HG02885 (cell line): Measurements from ENCODE around the gene MIGA2.

Experiments used
- ATAC-seq: cut with Tn5 transposase; IDR thresholded peaks from one replicate; pipeline ENCODE4 v1.9.1; 2021; ENCODE audit warnings: mild to moderate bottlenecking; ENCODE audit not compliant: unreplicated experiment, poor library complexity

MIGA2 gene

DNA sequence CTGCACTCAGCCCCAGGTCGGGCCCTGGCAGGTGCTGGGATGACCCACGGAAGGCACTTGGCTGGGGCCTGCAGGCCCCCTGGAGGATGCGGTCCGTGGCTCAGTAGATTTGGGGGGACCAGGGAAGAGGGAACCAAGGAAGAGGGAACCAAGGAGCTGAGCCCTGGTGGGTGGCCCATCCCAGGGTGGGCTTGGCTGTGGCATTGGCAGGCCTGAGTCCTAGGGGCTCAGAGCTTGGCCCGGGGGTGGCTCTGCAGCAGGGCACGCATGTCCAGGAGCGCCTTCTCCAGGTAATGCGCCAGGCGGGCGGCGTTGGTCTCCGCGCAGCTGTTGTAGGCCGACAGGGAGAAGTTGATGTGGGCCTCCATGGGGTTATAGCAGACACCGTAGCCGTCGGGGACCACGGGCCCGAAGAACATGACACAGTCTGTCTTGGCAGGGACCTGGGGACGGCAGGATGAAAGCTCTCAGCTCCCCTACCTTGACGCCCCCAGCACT is 58.8 kb downstream of the MIGA2 start:
- ATAC-seq: no peak

DNA sequence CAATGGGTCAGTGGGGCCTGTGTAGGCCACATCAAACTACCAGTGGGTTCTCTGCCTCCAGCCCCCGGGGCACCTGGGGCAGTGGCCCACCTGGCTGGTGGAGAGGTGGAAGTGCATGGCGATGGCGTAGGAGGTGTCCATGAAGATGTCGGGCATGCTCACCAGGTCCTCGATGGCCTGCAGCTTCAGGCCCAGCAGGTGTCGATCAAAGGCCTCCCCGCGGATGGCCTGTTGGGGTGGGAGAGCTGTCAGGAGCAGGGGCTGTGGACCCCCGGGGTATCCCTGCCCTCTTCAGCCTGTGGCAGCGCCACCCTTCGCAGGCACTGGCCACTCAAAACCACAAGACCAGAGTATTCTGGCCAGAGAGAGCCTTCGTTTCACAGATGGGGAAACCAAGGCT is 59.5 kb downstream of the MIGA2 start:
- ATAC-seq: no peak

DNA sequence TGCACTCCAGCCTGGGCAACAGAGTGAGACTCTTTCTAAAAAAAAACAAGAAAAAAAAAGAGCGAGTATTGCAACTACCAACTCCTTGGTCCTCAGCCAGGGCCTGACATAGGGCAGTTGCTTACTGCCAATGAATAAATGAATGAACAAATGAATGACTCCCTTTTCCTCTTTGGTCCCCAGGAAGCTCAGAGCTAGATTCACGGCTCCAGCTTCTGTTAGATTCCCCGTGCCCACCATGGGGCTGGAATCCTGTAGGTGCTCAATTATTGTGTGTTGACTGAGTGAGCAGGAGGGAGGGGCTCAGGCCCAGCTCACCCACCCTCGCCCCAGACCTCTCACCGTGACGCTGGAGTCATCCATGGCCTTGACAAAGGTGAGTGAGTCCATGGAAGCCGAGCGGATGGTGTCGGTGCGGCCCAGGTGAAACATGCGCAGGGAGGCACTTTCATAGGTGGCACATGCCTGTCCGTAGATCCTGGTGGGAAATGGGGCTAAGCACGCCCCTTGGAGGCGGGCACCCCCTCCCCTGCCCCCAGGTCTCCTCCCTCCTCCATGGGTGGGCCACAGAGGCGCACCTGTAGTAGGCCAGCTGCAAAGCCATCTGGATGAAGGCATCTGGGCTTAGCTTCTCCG is 61.4 kb downstream of the MIGA2 start:
- ATAC-seq: no peak

DNA sequence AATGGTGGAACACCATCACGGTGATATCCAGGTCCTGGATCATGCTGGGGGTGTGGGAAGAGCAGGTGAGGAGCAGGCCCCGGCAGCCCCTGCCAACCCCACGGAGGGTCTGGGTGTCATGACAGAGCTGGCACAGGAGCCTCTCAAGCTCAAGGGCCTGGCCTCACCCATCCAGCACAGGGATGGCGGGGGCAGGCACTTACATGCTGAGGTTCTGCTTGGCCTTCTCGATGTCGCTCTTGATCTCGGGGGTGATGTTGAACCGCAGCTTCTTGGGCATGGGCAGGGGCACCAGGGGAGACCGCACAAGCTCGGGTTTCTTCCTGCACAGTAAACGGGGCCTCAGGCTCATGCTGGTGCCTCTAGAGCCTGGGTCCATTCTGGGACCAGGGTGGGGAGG is 61.9 kb downstream of the MIGA2 start:
- no peak for ATAC-seq

DNA sequence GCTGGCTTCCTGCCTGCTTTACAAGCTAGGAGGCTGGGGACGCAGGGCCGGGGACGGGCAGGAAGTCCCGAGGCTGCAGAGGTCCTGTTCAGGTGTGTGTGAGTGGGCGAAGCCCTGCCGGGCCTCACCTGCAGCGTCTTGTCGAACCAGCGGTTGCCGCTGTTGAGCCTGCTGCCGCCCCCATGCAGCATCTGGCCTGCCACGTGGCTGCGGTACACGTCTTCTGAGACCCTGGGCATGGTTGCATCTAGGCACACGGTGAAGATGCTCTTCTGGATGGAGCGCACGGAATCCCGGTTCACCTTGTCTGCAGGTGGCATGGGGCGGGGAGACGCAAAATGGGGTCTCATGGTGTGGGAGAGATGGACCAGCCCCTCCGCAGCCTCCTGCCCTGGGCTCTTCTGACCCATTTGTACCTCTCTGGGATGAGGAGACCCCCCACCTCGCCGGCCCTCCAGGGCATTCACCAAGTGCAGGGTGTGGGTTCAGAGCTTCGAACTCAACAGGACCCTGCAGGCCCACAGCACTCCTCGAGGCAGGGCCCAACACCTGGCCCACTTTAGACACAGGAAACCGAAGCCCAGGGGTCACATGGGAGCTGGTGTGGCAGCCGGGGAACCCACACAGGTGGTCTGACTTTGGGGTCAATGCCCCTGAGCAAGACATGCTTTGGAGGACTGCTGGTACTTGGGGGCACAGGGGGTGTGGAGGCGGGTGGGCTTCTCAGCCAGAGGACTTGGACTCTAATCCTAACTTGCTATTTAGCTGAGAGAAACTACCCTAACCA is 64.2 kb downstream of the MIGA2 start:
- ATAC-seq: no peak

DNA sequence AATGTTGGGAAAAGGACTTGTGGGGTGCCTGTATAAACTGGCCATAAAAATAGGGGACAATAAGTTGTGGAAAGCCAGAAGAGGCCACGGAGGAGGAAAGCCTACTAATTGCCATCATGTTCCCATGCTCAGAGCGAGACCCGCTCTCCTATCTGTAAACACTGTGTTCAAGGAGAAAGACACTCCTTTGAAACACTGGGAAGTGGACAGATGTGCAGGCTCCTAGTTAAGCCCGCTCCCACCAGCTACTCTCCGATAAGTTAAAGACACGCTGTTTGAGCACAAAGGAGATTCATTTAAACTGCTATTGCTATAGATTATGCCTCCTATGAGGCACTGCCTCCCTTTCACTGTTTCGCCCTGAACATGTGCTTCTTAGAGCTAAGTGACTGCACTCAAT is 64.9 kb downstream of the MIGA2 start:
- no peak for ATAC-seq

DNA sequence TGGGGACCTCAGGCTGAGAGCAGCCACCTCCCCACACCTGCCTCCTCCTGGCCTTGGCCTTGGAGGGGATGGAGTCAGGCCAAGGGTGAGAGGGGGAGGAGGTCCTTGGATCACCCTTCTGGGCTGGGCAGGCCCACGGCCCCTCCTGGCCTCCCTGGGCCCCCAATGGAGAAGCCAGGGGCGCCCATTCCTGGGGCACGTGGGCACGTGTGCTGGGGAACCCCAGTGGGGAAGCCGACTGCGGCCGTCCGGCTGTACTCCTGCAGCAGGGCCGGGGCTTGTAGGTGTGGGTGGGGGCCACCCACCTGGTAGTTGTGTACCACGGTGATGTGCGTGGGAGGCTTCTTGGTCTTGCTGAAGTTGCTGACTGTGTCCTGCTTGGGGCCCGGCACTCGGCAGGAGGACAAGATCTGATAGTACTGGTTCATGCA is 65.7 kb downstream of the MIGA2 start:
- ATAC-seq: no peak

DNA sequence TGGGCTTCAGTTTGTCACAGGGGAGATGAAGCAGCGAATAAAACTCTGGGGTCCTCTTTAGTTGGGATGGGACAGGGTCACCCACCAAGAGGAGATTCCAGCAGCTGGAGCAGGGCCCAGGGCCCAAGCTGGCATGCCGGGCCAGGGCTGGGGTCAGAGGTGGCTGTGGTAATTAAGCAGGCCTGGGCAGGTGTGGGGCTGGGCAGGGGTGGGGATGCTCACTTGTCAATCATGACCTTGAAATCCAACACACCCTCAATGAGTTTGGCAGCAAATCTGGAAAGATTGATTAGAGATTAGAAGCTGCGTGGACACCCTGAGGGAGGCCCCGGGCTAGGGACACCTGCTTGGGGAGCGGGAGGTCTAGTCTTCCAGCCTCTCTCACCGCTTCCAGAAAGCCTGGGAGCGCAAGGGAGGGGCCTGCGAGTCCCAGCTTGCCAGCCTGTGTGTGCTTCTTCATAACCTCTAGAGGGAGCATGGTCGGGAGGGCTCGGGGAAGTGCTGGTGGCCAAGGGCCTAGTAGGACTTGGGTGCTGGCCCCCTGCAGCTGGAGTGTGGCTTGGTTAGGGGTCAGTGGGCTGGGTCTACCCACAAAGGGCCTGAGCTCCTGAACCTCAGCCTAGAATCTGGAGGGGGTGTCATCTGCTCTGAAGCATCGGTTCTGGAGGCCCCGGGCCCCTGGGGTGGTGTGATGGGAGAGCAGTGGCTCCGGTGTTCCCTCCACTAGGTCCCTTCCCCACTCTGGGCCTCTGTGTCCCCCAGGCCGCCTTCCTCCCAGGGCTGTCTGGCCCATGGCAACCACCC is 66.6 kb downstream of the MIGA2 start:
- ATAC-seq: no peak

DNA sequence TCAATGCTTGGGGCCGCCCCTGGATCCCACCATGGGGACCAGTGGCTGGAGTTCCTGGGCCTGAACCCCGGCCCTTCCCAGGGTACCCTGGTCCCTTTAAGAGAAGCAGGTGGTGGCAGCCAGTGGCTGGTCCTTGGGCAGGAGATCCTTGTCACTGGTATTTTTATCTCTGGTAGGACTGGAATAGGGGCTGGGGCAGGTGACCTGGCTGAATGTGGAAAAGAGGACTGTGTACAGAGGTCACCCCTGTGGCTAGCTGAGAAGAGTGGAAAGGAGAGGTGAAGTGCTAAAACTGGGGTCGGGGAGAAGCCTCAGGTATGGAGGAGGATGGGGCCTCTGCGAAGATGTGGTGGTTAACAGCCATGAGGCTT is 67.2 kb downstream of the MIGA2 start:
- ATAC-seq: no peak

DNA sequence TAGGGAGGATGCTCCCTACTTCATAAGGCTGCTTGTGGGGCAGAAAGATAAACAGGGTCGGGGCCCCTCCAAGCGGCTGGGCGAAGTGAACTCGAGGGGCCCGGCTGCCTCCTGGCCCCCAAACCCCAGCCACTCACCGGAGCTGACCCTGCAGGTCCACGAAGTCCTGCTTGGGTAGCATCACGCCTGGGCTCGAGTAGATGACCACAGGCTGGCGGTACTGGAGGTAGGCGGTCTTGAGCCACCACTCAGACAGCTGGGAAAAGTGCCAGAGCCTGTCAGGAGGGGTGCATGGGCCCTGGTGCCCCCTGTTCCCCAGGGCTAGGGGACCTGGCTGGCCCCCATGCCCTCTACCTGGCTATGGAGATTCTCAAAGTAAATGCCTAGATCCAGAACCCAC is 67.6 kb downstream of the MIGA2 start:
- ATAC-seq: no peak

DNA sequence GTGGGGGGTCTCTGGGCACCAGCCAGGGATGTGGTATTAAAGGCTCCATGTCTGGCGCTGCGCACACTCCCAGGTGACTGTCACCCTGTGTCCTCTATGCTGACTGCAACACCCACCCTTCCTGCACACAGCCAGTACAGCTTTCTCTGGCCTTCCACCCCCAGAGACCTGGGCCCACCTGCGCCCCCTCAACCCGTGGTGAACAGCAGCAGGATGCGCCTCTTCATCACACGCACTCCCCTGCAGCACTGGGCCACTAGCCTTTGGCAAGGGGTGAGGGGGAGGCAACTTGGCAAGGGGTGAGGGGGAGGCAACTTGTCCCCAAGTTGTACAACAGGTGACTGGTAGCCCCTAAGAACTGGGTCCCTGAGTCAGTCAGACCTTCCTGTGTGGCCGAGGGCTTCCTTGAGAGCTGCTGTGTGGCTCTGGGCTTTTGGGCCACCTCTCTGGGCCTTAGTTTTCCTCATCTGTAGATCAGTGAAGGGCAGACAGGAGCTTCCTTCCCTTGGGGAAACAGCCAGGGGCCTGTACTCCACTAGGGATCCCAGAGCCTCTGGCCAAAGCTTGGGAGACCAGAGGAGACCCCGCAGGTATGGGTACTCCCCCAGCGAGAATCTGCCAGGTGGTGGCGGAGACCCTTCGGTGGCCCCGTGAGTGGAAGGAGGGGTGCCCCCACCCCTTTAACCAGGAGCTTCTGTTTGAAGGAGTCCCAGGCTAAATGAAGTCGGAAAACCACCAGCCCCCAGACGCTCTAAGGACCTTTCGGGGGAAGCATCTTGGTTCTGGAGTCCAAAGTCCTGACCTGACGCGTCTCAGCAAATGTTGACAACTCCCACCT is 69.7 kb downstream of the MIGA2 start:
- ATAC-seq: no peak

DNA sequence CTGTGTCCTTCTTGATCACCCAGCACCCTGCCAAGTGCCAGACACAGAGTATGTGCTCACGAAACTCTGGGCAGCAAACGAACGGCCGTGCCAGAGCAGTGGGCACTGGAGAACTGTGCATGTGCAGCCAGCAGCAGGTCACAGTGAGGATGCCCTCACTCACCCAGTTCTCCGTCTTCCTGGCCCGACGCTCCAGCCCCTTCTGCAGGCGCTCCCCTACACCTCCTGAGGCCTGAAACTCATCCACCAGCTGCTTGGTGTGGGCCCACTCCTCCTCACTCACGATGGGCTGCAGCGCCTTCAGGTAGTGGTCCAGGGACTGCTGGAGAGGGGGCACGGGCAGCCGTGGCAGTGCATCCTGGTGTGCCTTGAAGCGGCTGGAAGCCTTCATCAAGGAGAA is 71.2 kb downstream of the MIGA2 start:
- ATAC-seq: no peak

DNA sequence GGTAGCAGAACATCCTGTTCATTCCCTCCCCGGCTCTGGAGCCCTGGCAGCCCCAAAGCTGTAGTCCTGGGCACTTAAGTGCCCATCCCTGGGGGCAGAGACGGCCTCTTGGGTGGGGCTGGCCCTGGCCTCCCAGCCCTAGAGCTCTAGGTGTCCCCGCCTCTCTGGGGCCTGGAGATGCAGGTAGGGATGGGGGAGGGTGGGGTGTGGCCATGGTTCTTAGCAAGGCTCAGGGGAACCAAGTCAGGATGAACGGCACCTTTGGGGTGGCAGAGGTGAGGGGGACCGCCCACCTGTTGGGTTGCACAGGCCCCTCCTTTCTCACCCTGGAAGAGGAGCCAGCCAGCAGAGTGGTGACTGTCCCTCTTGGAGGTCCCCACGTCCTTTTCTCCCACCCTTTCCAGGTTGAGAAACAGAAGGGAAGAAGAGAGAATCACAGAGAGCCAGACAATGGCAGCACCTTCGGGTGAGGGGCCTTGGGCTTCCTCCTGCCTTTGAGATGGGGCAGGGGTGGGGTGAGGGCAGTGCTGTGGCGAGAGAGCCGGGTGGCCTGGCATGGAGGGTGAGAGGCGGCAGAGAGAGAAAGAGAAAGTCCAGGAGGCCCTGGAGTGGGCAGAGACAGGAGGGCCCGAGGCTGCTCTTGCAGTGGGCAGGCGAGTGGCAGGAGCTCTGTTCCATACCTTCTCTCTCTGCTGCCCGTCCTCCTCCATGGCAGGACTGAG is 71.8 kb downstream of the MIGA2 start:
- ATAC-seq: no peak

DNA sequence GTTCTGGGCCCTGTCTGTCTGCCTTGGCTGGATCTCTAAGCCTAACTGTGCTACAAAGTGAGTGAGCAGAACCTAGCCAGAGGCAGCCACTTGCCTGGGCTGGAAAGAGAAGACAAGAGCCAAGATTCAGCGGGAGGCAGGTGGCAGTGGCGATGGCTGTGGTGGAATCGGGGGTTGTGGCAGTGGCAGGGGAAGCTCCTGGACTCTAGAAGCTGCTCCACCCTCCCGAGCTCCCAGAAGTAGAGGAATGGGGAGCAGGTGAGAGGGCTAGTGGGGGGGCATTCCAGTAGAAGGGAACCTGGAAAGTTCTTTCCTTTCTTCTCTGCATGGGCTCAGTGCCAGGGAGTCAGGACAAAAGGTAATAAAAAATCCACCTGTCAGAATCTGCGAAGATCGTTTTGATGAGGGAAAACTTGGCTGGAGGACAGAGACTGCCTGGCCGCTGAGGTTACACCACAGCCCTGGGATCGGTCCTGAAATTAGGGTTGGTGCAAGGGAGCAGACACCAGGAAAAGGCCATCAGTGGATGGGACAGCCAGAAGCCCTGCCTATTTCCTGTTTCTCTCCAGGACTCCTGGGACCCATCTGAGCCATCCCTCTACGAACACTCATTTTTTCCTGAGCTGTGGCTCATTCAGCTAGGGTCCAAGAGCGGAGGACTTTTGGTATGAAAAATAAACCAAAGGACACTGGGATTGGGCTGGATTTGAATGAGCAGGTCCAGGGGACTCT is 72.5 kb downstream of the MIGA2 start:
- ATAC-seq: no peak

DNA sequence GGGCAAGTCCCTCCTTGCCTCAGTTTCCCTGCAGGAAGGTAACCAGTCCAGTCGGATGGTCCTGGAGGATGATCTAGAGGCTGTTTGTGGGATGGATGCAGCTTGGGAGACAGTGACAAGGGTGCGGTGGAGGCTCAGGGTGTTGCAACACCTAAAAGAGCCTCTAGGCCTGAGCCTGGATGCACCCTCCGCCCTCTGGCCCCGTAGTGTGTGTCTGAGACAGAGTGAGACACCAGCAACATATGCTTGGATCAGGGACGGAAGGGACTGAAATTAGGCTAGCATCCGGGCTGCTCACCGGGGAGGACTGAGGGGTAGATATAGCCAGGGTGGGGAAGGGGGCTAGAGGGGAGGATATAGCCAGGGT is 73.1 kb downstream of the MIGA2 start:
- ATAC-seq: no peak

DNA sequence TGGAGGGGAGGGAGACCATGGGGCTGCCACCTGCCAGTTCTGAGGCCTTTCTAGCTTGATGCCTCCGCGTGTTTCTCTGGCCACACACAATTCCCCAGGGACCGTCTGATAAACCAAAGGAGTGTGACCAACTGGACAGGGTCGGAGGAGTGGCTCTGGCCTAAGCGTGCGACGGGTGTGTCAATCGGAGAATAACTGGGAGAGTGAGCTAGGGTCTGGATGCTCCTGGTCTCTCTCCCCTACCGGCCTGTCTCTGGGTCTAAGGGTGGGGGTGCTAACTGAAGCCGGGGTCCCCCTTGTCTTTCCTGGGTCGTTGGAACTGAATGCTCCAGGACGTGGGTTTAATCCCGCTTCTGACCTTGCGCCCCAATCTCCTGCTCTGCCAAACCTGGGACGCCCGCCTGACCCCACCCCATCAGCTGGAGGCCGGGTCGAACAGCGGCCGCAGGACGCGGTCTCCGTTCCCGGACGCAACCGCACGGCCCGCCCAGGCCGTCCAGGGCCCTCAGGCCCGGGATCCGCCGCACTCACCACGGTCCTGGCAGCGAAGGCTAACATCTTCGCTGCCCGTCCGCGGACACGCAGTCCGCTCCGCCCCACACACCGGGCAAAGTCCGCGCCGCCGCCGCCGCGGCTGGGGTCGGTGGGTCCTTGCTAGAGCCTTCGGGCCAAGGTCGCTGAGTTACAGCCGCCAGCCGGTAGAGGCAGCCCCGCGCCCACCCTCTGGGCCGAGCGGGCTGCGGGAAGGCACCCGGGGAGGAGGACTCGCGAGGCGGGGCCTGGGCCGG is 73.7 kb downstream of the MIGA2 start:
- ATAC-seq: peak; percentile 2

DNA sequence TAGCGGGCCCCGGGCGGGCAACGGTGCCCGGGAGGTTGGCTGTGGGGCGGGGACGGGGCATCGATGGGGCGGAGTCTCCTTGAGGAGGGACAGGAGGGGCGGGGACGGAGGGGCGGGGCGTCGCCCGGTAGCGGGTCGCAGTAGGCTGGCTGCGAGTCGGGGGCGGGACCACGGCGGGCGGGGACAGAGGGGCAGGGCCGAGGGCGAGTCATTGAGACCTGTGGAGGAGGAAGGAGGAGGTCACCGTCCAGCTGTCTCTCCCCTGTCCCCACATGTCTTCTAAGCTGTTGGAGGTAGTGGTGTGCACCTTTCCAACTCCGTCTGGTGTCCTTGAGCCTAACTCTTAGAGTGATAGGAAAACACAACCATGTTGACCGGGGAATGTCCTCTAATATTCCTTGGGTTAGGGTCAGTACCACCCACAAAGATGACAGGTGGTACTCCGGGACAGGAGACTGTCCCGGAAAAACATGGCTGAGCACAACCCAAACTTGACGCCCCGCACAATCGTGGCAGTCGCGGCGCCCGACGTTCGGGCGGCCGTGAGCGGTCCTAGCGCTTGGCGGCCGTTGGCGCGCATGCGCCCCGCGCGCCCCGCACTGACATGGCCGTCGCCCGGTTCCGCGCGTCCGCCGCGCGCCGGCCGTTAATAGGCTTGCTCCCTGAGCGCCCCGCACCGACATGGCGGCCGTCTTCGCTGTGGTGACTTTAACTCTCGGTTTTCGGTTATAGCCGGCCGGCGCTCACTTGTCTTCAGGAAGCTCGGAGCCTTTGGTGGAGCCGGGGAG is 74.5 kb downstream of the MIGA2 start, which contains the start of the genes CRAT and PTPA:
Gene CRAT (minus strand): TSS at position 54 of the 788 bp plus-strand sequence. CDS start 284 bp downstream, outside the sequence.
Gene PTPA (plus strand): TSS at position 676 of the 788 bp plus-strand sequence. CDS start 186 bp downstream, outside the sequence.
- ATAC-seq: peak; percentile 82
